Measurements from ENCODE around the gene ARPC1A. TPM values are rescaled to one million over a fixed set of nuclear protein-coding genes. Genes with fewer than 3 reads are reported as not detected.

ARPC1A gene
- total and polyA plus RNA-seq, 4 experiments from 2014 or later, result 46.2 to 64.2 (median 50.3) TPM

DNA sequence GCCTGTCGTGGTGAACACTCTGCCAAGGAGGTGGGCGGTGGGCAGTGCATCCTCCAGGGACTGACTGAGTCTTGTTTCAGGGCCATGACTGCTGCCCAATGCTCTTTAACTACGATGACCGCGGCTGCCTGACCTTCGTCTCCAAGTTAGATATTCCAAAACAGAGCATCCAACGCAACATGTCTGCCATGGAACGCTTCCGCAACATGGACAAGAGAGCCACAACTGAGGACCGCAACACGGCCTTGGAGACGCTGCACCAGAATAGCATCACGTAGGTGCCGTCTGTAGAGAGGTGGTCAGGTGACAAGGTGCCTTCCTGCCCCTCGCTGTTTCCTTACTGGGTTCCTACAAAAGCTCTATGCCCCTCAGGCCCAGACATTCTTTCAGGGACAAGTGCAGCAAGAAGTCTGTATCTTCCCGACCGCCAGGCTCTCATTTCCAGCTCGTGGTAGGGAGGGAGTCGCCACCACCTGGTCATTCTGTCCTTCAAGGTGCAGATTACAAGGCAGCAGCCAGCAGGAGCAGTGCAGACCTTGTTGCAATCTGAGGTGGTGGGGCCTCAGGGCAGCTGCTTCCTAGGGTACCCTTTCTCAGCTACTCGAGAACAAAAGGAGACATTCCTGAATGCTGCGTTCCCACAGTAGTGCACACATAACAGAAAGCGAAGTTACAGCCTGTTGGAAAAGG is 33.9 kb downstream of the ARPC1A start:
- Mint-ChIP-seq H3K27me3 (no peaks in the 10 kb centered on the region), H3K36me3 (peaks cover 21 to 61% of the 10 kb centered on the region in 2 donors), H3K27ac (peak overlapping the region in 1 of 7 donors; percentile 70), H3K9me3 (no peaks in the 10 kb centered on the region), H3K4me3 (no peak overlapping the region), H3K4me1 (peaks cover 0 to 2% (median 0%) of the 10 kb centered on the region in 4 donors)
- POLR2A ChIA-PET (ENCODE audit: partially characterized antibody), result no interaction called here
- DNase-seq, result no peak
- Histone ChIP-seq H3K27ac (ENCODE audit: low read depth, low read length) (no peak overlapping the region), H3K9me3 (ENCODE audit: control insufficient read depth in 1 of 2, low read length in 2 of 2) (no peaks in the 10 kb centered on the region), H3K4me1 (ENCODE audit: insufficient read depth, low read length) (no peaks in the 10 kb centered on the region), H3K27me3 (ENCODE audit: insufficient read depth, low read length) (no peaks in the 10 kb centered on the region), H3K36me3 (ENCODE audit: insufficient read depth, low read length) (peaks cover 47% of the 10 kb centered on the region), H3K4me3 (ENCODE audit: low read length in 2 of 2) (no peak overlapping the region)
- CTCF ChIA-PET (ENCODE audit: partially characterized antibody), result interaction anchor here (0.5 kb wide), 1 partner anchor 204 kb away, joined by 3 read pairs; no protein-coding TSS in a partner anchor
- intact Hi-C loops (cut with micrococcal nuclease), result no loop called here

DNA sequence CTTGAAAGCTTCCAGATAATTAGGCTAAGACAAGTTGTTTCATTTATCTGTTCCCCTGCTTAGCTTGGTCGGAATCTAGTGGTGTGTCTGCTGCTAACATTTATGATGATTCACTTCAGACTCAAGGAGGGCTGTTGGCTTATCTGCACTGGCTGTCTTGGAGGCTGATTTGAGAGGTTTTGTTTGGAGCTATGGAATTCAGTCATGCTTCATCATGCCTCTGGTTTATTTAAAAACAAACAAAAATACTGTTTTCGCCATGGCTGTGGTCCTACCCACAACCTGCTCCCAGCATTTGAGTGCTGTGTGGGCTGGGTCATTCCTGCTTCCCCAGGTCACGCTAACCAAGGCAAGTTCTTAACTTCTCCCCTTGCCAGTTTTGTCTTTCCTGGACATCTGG is 37.1 kb downstream of the ARPC1A start:
- no peak for DNase-seq
- intact Hi-C loops (cut with micrococcal nuclease), result no loop called here
- Histone ChIP-seq H3K27me3 (ENCODE audit: insufficient read depth, low read length) (no peaks in the 10 kb centered on the region), H3K9me3 (ENCODE audit: control insufficient read depth in 1 of 2, low read length in 2 of 2) (no peaks in the 10 kb centered on the region), H3K36me3 (ENCODE audit: insufficient read depth, low read length) (peaks cover 55% of the 10 kb centered on the region), H3K4me1 (ENCODE audit: insufficient read depth, low read length) (no peaks in the 10 kb centered on the region), H3K27ac (ENCODE audit: low read depth, low read length) (no peak overlapping the region), H3K4me3 (ENCODE audit: low read length in 2 of 2) (no peak overlapping the region)
- no peak overlapping the region for H3K4me3 Mint-ChIP-seq
- peaks cover 0 to 2% (median 0%) of the 10 kb centered on the region in 4 donors for H3K4me1 Mint-ChIP-seq
- H3K27me3 Mint-ChIP-seq, result no peaks in the 10 kb centered on the region
- ChIA-PET CTCF (ENCODE audit: partially characterized antibody) (interaction anchor here (0.7 to 5.1 kb wide), 7 partner anchors 9 to 340 kb away, joined by 3 to 38 read pairs (median 4); partner anchors contain the start of genes BUD31 and PDAP1), POLR2A (ENCODE audit: partially characterized antibody) (no interaction called here)
- no peaks in the 10 kb centered on the region for H3K9me3 Mint-ChIP-seq
- peaks cover 26 to 59% of the 10 kb centered on the region in 2 donors for H3K36me3 Mint-ChIP-seq
- no peak overlapping the region for H3K27ac Mint-ChIP-seq

DNA sequence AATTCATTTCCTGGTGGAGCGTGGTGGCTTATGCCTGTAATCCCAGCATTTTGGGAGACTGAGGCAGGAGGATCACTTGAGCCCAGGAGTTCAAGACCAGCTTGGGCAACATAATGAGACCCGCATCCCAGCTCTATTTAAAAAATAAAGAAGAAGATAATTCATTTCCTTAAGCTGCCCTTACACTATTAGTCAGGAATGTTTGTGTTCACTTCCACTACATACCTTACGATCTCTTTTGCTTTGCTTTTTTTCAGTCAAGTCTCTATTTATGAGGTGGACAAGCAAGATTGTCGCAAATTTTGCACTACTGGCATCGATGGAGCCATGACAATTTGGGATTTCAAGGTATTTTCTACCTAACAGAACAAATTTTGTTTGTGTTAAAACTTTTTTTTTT is 37.6 kb downstream of the ARPC1A start:
- no peaks in the 10 kb centered on the region for H3K4me1 ChIP-seq (ENCODE audit: insufficient read depth, low read length)
- peaks cover 21 to 54% of the 10 kb centered on the region in 2 donors for H3K36me3 Mint-ChIP-seq
- ChIA-PET CTCF (ENCODE audit: partially characterized antibody) (interaction anchor here (0.7 to 5.1 kb wide), 7 partner anchors 9 to 340 kb away, joined by 3 to 38 read pairs (median 4); partner anchors contain the start of genes BUD31 and PDAP1), POLR2A (ENCODE audit: partially characterized antibody) (no interaction called here)
- no peak overlapping the region for H3K4me3 Mint-ChIP-seq
- H3K9me3 ChIP-seq (ENCODE audit: control insufficient read depth in 1 of 2, low read length in 2 of 2), result no peaks in the 10 kb centered on the region
- H3K27ac ChIP-seq (ENCODE audit: low read depth, low read length), result no peak overlapping the region
- intact Hi-C loops (cut with micrococcal nuclease), result no loop called here
- H3K27ac Mint-ChIP-seq, result no peak overlapping the region
- no peaks in the 10 kb centered on the region for H3K27me3 Mint-ChIP-seq
- no peak overlapping the region for H3K4me3 ChIP-seq (ENCODE audit: low read length in 2 of 2)
- no peaks in the 10 kb centered on the region for H3K27me3 ChIP-seq (ENCODE audit: insufficient read depth, low read length)
- DNase-seq, result no peak
- H3K9me3 Mint-ChIP-seq, result no peaks in the 10 kb centered on the region
- H3K36me3 ChIP-seq (ENCODE audit: insufficient read depth, low read length), result peaks cover 50% of the 10 kb centered on the region
- no peaks in the 10 kb centered on the region for H3K4me1 Mint-ChIP-seq

- H3K27me3 Mint-ChIP-seq, result no peaks in the 10 kb centered on the region
- DNase-seq, result peak; percentile 62 to 70 (median 66)
Measured at GRCh38 chr7:99365318-99366141, 39.8 kb downstream of the ARPC1A start.

DNA sequence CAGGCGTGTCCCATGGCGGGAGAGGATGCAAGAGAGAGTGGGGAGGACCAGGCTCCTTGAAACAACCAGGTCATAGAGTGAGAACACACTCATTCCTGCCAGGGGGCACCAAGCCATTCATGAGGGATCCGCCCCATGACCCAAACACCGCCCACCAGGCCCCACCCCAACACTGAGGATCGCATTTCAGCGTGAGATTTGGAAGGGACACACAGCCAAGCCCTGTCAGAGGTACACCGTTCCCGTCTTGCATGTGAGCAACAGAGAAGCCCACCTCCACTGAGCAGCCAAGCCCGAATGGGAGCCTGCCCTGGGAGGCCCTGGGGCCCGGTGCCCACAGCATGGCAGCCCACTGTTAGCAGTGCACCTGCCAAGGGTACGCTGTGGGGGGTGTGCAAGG is 40.9 kb downstream of the ARPC1A start:
- CTCF ChIA-PET (ENCODE audit: partially characterized antibody), result interaction anchor here (0.8 to 5.1 kb wide), 4 partner anchors 9 to 99 kb away, joined by 4 to 38 read pairs (median 16); partner anchors contain the start of genes ATP5MF, BUD31 and PDAP1
- Mint-ChIP-seq H3K4me3 (no peak overlapping the region), H3K27ac (peak overlapping the region in 1 of 7 donors; percentile 36), H3K27me3 (no peaks in the 10 kb centered on the region), H3K36me3 (peaks cover 12 to 39% of the 10 kb centered on the region in 2 donors), H3K4me1 (no peaks in the 10 kb centered on the region), H3K9me3 (no peaks in the 10 kb centered on the region)
- H3K27ac ChIP-seq (ENCODE audit: low read depth, low read length), result no peak overlapping the region
- H3K4me3 ChIP-seq (ENCODE audit: low read length in 2 of 2), result no peak overlapping the region
- H3K9me3 ChIP-seq (ENCODE audit: control insufficient read depth in 1 of 2, low read length in 2 of 2), result no peaks in the 10 kb centered on the region
- DNase-seq, result no peak
- H3K27me3 ChIP-seq (ENCODE audit: insufficient read depth, low read length), result no peaks in the 10 kb centered on the region
- intact Hi-C loops (cut with micrococcal nuclease), result no loop called here
- POLR2A ChIA-PET (ENCODE audit: partially characterized antibody), result interaction anchor here (1.7 kb wide), 1 partner anchor 14 kb away, joined by 5 read pairs; no protein-coding TSS in a partner anchor
- peaks cover 29% of the 10 kb centered on the region for H3K36me3 ChIP-seq (ENCODE audit: insufficient read depth, low read length)
- no peaks in the 10 kb centered on the region for H3K4me1 ChIP-seq (ENCODE audit: insufficient read depth, low read length)

More at GRCh38 chr7:99365318-99366141, 39.8 kb downstream of the ARPC1A start:
- no peaks in the 10 kb centered on the region for H3K4me1 ChIP-seq (ENCODE audit: insufficient read depth, low read length)
- no peak overlapping the region for H3K4me3 ChIP-seq (ENCODE audit: low read length in 2 of 2)
- POLR2A ChIA-PET (ENCODE audit: partially characterized antibody), result interaction anchor here (0.7 to 1.8 kb wide), 7 partner anchors 10 to 43 kb away, joined by 3 to 6 read pairs (median 4); partner anchors contain the start of genes BUD31 and PDAP1
- no peak overlapping the region for H3K27ac ChIP-seq (ENCODE audit: low read depth, low read length)
- no peaks in the 10 kb centered on the region for H3K9me3 Mint-ChIP-seq
- H3K36me3 Mint-ChIP-seq, result peaks cover 15 to 49% of the 10 kb centered on the region in 2 donors
- CTCF ChIA-PET (ENCODE audit: partially characterized antibody), result interaction anchor here (0.7 to 5.1 kb wide), 18 partner anchors 8 to 766 kb away, joined by 3 to 38 read pairs (median 4); partner anchors contain the start of genes ATP5MF, BUD31, PDAP1 and ZKSCAN5
- H3K27ac Mint-ChIP-seq, result peak overlapping the region in 4 of 7 donors; percentile 32 to 89 (median 50)
- H3K9me3 ChIP-seq (ENCODE audit: control insufficient read depth in 1 of 2, low read length in 2 of 2), result no peaks in the 10 kb centered on the region
- peaks cover 38% of the 10 kb centered on the region for H3K36me3 ChIP-seq (ENCODE audit: insufficient read depth, low read length)
- intact Hi-C loops (cut with micrococcal nuclease), result loop anchor here (1.0 kb wide), 2 partner anchors 22 to 43 kb away; partner anchors contain the start of genes BUD31 and PDAP1
- no peak overlapping the region for H3K4me3 Mint-ChIP-seq
- no peaks in the 10 kb centered on the region for H3K27me3 ChIP-seq (ENCODE audit: insufficient read depth, low read length)
- no peaks in the 10 kb centered on the region for H3K4me1 Mint-ChIP-seq

- Histone ChIP-seq H3K36me3 (ENCODE audit: insufficient read depth, low read length) (peaks cover 18% of the 10 kb centered on the region), H3K9me3 (ENCODE audit: control insufficient read depth in 1 of 2, low read length in 2 of 2) (no peaks in the 10 kb centered on the region), H3K27me3 (ENCODE audit: insufficient read depth, low read length) (no peaks in the 10 kb centered on the region), H3K4me3 (ENCODE audit: low read length in 2 of 2) (no peak overlapping the region), H3K4me1 (ENCODE audit: insufficient read depth, low read length) (peaks cover 2% of the 10 kb centered on the region), H3K27ac (ENCODE audit: low read depth, low read length) (no peak overlapping the region)
- Mint-ChIP-seq H3K36me3 (peaks cover 12 to 30% of the 10 kb centered on the region in 2 donors), H3K27ac (peak overlapping the region in 2 of 7 donors; percentile 38 to 57), H3K4me1 (peaks cover 1 to 10% (median 3%) of the 10 kb centered on the region in 4 donors), H3K9me3 (no peaks in the 10 kb centered on the region), H3K4me3 (no peak overlapping the region), H3K27me3 (no peaks in the 10 kb centered on the region)
- ChIA-PET CTCF (ENCODE audit: partially characterized antibody) (interaction anchor here (0.9 to 3.0 kb wide), 2 partner anchors 19 to 38 kb away, joined by 3 to 28 read pairs; no protein-coding TSS in a partner anchor), POLR2A (ENCODE audit: partially characterized antibody) (interaction anchor here (0.6 to 1.5 kb wide), 4 partner anchors 11 to 131 kb away, joined by 3 to 4 read pairs (median 4); partner anchors contain the start of gene ZNF394)
- DNase-seq, result no peak
- intact Hi-C loops (cut with micrococcal nuclease), result no loop called here
Measured at GRCh38 chr7:99368750-99369389, 43.2 kb downstream of the ARPC1A start.

Measured in CD4-positive, alpha-beta memory T cell (primary cell).